GM12872 (cell line): Measurements from ENCODE around the gene ZNF804A.

Experiments
- TF ChIP-seq, protein P1 (sequence below): IDR thresholded peaks from 3 replicates; pipeline ENCODE4 v1.5.1; 2011; ENCODE audit warnings: low read depth, mild to moderate bottlenecking, low read length, moderate library complexity; ENCODE audit not compliant: insufficient read depth

ZNF804A gene

DNA sequence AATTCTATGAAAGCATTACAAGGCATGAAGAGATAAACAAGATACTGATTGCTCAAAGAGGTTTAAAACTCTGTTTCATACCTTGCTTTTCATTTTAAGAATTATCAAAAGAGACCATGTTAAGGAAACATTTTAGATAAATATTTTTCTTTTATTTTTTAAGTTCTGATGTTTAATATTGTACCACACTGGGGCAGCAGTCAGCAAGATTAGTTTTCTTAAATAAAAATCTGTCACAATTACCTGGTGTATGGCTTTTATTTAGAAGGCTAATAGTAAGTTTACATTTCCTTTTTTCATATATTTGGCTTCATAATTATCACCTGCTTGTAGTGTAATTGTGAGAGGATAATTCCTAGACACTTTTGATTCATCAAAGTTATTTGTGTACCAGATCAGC lies 46.4 kb downstream of the ZNF804A start:
- TF ChIP-seq, protein P1, sequence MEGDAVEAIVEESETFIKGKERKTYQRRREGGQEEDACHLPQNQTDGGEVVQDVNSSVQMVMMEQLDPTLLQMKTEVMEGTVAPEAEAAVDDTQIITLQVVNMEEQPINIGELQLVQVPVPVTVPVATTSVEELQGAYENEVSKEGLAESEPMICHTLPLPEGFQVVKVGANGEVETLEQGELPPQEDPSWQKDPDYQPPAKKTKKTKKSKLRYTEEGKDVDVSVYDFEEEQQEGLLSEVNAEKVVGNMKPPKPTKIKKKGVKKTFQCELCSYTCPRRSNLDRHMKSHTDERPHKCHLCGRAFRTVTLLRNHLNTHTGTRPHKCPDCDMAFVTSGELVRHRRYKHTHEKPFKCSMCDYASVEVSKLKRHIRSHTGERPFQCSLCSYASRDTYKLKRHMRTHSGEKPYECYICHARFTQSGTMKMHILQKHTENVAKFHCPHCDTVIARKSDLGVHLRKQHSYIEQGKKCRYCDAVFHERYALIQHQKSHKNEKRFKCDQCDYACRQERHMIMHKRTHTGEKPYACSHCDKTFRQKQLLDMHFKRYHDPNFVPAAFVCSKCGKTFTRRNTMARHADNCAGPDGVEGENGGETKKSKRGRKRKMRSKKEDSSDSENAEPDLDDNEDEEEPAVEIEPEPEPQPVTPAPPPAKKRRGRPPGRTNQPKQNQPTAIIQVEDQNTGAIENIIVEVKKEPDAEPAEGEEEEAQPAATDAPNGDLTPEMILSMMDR: no peak

GRCh38 chr2:184646177-184646576 lies 47.8 kb downstream of the ZNF804A start:
- TF ChIP-seq, protein P1: no peak

GRCh38 chr2:184646593-184646992 lies 48.3 kb downstream of the ZNF804A start:
- TF ChIP-seq, protein P1: no peak

- TF ChIP-seq, protein P1: no peak
These were observed 56.6 kb downstream of the ZNF804A start for GRCh38 chr2:184654945-184655344.

- TF ChIP-seq, protein P1: no peak
These were observed 78.8 kb downstream of the ZNF804A start for GRCh38 chr2:184677171-184677570.

DNA sequence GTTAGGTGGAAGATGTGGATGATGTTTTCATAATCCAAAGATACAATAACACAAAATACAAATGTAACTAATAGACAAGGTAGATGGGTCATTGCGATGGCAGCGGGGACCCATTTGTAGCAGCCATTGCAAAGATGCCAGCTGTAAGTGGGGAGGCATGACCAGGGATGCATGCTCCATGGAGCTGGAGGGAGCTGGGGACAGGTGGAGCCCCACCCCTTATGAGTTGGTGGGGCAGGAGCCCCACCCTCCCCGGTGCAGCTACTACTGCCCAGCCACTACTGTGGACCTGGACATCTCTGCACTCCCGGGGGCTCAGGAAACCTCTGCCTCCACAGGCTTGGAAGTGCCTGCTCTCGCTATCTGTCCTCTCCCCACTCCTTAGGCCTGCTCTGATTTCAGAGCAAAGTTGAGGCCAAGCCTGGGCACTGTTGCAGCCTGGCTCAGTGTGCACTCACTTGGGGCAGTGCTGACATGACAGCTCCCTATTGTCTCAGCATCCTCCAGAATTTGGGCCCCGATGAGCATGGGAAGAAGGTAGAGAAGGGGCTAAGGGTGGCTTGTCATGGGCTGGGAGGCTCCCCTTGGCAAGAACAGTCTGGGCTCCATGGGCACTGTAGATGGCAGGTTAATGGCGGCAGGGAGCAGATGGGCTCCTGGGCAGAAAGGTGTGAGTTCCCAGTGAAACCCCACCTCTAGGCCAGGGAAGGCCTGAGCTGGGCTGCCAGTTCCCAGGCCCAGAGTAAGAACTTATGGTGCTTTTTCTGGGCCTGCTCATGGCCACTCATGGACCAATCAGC lies 81.1 kb downstream of the ZNF804A start:
- TF ChIP-seq, protein P1: no peak

GRCh38 chr2:184680825-184681224 lies 82.5 kb downstream of the ZNF804A start:
- TF ChIP-seq, protein P1: no peak
